HG02642 (cell line): ENCODE data around the gene DEFB119.
"Not testable (repeated sequence)": the region's sequence is repeated elsewhere in the genome, so short reads cannot be mapped to it uniquely, and the experiment has no call there.

Source experiments
- ATAC-seq: cut with Tn5 transposase; IDR thresholded peaks from one replicate; pipeline ENCODE4 v1.9.1; 2021; ENCODE audit warnings: mild to moderate bottlenecking; ENCODE audit not compliant: unreplicated experiment, poor library complexity

Gene DEFB119, protein sequence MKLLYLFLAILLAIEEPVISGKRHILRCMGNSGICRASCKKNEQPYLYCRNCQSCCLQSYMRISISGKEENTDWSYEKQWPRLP

DNA sequence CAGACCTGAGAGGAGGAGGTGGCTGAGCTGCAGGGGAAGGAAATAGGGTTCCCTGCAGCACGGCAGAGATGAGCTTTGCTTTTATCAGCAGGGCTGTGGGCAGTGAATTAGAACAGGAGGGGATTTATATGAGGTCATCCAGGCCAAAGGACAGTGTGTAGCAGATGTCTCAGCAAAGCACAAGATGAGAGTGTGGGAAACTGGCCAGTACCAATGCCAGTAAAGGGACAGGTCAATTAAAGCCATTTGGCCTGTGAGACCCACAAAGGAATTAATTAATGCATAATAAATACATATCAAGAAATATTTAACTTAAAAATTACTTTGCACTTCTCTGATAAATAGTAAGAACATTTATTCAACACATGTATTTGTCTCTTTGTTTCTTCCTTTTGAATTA lies at the start of gene DEFB119:
Gene DEFB119 (minus strand): TSS at position 101 of the 400 bp plus-strand sequence. CDS start 107 bp downstream, outside the sequence.
- no peak for ATAC-seq

GRCh38 chr20:31430568-31431115 lies 40.3 kb upstream of the DEFB119 start:
- no peak for ATAC-seq

DNA sequence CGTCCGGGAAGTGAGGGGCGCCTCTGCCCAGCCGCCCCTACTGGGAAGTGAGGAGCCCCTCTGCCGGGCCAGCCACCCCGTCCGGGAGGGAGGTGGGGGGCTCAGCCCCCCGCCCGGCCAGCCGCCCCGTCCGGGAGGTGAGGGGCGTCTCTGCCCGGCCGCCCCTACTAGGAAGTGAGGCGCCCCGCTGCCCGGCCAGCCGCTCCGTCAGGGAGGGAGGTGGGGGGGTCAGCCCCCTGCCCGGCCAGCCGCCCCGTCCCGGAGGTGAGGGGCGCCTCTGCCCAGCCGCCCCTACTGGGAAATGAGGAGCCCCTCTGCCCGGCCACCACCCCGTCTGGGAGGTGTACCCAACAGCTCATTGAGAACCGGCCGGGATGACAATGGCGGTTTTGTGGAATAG lies 37.2 kb upstream of the DEFB119 start:
- ATAC-seq: not testable (repeated sequence)

- not testable (repeated sequence) for ATAC-seq
Measured at GRCh38 chr20:31426891-31427551, 36.6 kb upstream of the DEFB119 start.

GRCh38 chr20:31425797-31426196 lies 35.4 kb upstream of the DEFB119 start:
- no peak for ATAC-seq

DNA sequence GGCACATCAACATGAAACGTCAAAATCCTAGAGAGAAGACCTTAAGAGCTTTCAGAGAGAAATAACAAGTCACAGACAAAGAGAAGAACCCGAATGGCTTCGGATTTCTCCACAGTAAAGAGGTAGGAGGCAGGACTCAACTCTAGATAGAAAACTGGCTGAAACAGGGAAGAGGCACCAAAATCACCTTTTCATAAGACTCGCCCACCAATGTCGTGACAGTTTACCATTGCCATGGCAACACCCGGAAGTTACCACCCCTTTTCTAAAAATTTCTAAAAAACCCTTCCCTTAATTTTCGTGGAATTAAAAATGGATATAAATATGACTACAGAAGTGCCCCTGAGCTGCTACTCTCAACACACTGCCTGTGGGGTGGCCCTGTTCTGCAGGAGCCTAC lies 27.9 kb upstream of the DEFB119 start:
- no peak for ATAC-seq

DNA sequence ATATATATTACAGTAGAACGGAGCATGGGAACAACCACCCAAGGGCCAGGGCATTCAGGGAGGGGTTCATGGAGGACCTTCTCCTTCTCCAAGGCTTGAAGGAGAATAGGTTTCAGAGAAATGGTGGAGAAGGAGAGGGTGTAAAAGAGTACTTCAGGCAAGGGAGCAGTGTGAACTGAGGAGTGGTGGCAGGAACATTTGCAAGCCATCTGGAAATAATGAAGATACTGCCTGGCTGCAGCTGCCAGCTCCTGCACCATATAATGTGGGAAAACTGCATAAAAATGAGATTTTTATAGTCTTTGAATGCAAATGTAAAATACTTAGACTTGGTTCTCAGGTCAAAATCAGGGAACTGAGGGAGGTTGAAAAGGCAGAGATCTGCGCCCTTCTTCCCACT lies 25.3 kb upstream of the DEFB119 start:
- ATAC-seq: no peak

DNA sequence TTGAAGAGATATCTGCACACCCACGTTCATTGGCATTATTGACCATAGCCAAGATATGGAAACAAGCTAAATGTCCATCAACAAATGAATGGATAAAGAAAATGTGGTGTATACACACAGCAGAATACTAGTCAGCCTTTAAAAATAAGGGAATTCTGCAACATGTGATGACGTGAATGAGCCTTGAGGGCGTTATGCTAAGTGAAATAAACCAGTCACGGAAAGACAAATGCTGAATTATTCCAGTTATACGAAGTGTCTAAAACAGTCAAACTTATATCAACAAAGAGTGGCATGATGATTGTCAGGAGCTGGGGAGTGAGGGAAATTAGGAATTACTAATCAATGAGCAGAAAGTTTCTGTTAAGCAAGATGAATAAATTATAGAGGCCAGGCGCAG lies 24.0 kb upstream of the DEFB119 start:
- ATAC-seq: no peak

GRCh38 chr20:31410011-31410410 lies 19.6 kb upstream of the DEFB119 start:
- ATAC-seq: no peak

DNA sequence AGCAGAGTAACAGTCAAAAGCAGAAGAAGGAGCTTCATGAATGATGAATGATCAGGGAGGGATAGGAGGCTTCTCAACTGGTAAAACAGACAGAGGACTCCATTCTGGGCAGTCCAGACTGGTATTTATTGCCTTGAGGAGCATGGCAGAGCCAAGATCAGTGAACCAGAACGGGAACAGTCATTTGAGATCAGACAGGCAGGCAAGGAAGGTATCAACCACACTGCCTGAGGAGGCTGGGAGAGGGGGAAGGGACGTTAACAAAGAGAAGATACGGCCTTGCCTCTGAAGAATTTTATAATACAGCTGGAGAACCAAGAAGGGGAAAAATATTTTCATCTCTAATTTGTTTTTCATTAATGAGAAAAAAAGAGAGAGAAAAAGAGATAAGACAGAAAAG lies 15.7 kb upstream of the DEFB119 start, which contains the start of gene DEFB121:
Gene DEFB121 (minus strand): TSS at position 101 of the 400 bp plus-strand sequence. CDS start 63 bp downstream, at position 38.
- ATAC-seq: no peak

GRCh38 chr20:31403886-31404285 lies 13.5 kb upstream of the DEFB119 start:
- ATAC-seq: no peak

DNA sequence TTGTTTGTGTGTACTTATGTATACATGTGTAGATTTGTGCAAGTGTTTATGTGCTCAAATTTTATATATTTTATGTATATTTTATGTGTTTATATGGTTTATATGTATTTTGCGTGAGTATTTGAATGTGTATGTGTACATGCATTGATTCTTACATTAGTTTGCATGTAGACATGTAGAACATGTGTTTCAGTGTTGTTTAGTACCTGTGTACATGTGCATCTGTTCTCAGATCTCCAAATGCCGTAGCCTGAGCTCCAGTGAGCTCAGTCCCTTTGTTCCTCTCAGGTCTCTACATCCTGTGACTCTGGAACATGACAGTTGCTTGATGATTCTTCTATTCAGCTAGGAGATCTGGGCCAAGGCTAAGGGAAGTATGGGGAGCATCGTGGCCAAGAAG lies 4.5 kb upstream of the DEFB119 start:
- ATAC-seq: no peak

DNA sequence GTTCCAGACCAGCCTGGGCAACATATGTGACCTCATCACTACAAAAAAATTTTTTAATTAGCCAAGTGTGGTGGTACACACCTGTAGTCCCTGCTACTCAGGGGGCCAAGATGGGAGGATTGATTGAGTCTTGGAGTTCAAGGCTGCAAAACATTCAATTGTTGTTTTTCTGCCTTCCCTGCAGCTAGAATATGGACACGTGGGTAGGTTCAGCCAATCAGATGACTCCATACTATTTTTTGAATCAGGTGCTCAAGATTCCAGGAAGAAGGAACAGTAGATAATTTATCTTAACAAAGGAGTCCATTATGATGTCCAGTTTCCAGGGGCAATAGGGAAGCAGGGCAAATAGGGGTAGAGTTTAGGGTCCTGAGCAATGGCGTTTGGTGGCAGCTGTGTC lies 2.4 kb upstream of the DEFB119 start:
- no peak for ATAC-seq

DNA sequence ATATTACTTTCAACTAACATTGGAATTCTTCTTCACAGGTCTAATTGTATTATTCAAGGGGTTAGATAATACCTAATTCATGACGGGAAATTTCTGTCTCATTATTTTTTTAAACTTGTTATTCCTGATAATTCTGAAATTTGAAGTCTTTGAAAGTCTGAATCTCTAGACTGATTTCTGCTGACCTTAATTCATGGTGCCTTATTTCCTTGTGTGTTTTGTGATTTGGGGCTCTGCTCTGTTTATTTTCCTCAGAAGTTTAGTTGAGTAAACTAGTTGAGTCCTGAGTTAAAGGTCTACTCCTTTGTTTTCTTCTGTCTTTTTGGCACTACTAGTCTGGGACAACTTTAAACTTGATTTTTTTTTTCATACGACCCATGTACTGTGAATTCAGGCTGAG lies 16.0 kb downstream of the DEFB119 start:
- ATAC-seq: no peak

- no peak for ATAC-seq
Measured at GRCh38 chr20:31368301-31368700, 22.1 kb downstream of the DEFB119 start, which contains the start of gene DEFB118. Gene DEFB118 (plus strand): TSS chr20:31368601. CDS start chr20:31368651, 50 bp downstream.

- not testable (repeated sequence) for ATAC-seq
Measured at GRCh38 chr20:31364272-31364671, 26.1 kb downstream of the DEFB119 start.

DNA sequence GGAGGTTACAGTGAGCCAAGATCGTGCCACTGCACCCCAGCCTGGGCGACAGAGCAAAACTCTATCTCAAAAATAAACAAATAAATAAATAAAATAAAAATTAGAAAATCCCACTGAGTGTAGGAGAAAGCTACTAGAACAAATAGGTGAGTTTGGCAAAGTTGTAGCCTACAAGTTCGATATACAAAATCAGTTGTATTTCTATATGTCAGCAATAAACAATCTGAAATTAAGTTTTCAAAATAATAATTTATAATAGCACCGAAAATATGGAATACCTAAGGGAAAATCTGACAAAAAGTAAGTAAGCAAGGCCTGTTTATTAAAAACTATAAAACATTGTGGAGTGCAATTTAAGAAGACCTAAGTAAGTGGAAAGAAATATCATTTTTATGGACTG lies 27.1 kb downstream of the DEFB119 start:
- no peak for ATAC-seq

- ATAC-seq: no peak
Measured at GRCh38 chr20:31355981-31356380, 34.4 kb downstream of the DEFB119 start.

GRCh38 chr20:31341470-31341869 lies 48.9 kb downstream of the DEFB119 start:
- no peak for ATAC-seq

- no peak for ATAC-seq
Measured at GRCh38 chr20:31330893-31331292, 59.5 kb downstream of the DEFB119 start.
